GM10266 (cell line): ENCODE measurements around the gene ZNF230.

ENCODE experiments used
- DNase-seq: peaks from one replicate; pipeline ENCODE4 v3.0.0; 2012; ENCODE audit errors: extremely low spot score
- TF ChIP-seq, protein P1 (sequence below): IDR thresholded peaks from 2 replicates; pipeline ENCODE4 v1.5.1; 2012; ENCODE audit warnings: mild to moderate bottlenecking, low read depth; ENCODE audit not compliant: control insufficient read depth, insufficient read depth; ENCODE audit errors: missing control alignments

Gene ZNF230

DNA sequence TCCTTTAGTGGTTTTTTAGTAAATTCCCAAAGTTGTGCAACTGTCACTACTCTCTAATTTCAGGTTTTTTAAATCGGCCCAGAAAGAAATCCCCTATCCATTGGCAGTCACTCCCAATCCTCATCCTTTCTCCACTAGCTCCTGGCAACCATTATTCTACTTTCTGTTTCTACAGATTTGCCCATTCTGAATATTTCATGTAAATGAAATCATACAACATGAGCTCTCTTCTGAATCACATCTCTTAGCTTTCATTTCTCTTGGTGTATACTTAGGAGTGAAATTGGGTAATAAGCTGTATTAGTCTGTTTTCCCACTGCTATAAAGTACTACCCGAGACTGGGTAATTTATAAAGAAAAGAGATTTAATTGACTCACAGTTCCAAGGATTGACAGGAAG, 39.4 kb downstream of the ZNF230 start:
- DNase-seq, result no peak
- TF ChIP-seq, protein P1, sequence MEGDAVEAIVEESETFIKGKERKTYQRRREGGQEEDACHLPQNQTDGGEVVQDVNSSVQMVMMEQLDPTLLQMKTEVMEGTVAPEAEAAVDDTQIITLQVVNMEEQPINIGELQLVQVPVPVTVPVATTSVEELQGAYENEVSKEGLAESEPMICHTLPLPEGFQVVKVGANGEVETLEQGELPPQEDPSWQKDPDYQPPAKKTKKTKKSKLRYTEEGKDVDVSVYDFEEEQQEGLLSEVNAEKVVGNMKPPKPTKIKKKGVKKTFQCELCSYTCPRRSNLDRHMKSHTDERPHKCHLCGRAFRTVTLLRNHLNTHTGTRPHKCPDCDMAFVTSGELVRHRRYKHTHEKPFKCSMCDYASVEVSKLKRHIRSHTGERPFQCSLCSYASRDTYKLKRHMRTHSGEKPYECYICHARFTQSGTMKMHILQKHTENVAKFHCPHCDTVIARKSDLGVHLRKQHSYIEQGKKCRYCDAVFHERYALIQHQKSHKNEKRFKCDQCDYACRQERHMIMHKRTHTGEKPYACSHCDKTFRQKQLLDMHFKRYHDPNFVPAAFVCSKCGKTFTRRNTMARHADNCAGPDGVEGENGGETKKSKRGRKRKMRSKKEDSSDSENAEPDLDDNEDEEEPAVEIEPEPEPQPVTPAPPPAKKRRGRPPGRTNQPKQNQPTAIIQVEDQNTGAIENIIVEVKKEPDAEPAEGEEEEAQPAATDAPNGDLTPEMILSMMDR, result no peak

DNA sequence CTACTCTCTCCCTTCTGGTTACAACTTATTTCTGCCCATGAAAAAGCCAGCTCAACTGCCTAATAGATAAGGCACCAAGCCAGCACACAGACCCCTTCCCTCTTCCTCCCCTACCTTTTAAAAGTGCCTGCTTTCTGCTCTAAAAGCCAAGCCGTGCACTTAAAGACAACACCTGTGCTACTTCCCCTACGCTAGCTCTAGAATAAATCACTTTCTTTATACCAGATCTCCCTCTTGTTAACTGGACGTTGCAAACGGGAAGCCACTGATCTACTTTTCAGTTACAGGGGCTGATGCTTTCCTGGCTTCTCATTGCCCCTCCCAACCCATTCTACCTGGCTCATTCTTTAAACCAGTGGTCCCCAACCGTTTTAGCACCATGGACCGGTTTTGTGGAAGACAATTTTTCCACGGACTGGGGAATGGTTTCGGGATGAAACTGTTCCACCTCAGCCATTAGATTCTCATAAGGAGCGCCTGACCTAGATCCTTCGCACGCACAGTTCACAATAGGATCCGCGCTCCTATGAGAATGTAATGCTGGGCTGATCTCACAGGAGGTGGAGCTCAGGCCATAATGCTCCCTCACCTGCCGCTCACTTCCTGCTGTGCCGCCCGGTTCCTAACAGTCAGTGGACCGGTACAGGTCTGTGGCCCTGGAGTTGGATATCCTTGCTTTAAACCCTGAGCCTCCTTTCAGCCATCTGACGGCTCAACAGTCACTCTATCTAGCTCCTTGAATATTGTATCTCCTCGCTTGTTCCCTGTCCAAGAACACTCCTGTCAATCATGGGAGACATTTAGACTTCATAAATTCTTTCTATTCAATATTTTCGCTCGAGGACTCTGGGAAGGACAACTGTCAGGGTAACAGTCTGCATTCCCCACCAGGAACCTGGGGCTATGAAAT, 48.2 kb downstream of the ZNF230 start:
- TF ChIP-seq, protein P1, result no peak
- no peak for DNase-seq

DNA sequence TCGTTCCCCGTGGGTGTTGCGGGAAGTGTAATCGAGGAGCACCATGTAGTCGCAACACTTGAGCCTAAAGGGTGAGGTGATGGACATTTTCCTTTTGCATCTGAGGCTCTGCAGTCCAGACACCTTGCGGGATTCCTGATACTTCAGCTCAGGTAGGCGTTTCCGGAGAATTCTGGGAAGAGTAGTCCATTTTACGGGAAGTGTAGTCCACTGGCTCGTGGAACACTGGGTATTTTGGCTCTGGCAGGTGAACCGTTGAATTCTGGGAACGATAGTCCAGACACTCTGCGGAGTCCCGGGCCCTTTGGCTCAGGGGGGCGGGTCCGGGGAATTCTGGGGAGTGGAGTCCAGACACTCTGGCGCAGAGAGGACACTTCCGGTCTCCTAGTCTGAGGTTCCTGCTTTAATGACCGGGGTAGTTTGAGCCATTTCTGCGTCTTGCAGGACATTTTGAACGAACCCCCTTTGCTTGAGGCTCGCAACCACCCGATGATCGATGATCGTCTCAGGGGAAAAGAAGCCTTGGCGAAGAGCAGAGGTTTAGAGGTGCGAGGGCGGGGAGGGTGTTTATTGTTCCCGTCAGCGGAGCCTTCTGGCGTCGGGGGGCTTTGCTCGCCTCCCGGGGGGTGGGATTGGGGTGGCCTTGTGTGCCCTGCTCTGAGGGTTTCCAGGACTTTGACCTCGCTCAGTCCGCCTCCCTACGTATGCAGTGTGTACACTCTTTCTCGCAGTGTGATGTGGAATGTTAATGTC, 49.1 kb downstream of the ZNF230 start, which contains the start of gene ZNF223:
Gene ZNF223 (plus strand): TSS at position 387 of the 753 bp plus-strand sequence. CDS start 3,141 bp downstream, outside the sequence.
- peak; percentile 64 for DNase-seq
- TF ChIP-seq, protein P1, result no peak

DNA sequence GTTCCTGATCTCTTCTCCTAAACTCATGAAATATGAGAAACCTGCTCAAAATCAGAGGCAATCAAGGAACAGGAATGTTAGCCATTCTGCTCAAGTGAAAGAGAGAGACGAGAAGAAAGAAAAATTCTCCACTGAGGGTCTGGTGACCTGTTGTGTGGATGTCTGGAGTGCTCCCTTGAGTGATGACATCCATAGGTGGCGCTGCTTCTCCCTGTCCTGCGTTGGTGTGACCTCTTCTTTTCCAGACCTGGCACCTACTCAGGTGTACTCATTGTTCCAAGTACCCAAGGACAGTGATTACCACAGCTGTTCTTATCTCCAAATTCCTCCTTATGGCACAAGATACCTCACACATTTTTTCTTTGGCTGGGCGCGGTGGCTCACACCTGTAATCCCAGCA, 53.1 kb downstream of the ZNF230 start:
- TF ChIP-seq, protein P1, result no peak
- DNase-seq, result no peak

DNA sequence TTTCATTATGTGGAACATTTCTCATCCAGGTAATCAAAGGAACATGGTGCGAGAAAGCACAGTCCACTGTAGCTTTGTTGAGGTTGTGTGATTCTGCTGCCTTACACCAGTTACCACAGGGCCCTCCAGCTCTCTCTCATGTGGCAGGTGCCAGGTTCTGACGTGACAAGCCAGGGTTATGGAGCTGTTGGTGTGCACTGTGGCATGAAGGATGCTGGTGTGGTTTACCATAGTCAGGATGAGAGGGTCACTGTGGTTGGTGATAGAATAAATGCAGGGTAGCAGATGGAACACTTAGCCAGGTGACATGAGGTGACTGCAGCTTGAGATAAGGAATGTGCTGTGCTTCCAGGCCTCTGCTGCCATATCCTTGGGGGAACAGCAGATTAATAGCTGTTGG, 56.5 kb downstream of the ZNF230 start:
- no peak for DNase-seq
- TF ChIP-seq, protein P1, result no peak

DNA sequence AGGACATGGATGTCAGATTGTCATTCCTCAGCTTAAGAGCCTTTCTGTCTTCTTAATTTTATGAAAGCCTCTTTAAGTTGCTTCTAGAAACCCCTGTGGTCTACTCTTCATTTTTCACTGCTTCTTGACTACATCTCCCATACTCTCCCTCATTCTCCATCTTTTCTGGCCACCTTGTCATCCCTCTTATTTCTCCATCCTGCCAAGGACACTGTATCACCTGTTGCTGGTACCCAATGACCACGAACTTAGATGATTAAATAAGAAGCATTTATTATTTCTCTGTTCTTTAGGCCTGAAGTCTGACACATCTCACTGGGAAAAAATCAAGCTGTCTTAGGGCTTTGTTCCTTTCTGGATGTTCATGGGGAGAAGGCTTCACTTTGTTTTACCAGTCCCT, 58.3 kb downstream of the ZNF230 start:
- no peak for DNase-seq
- TF ChIP-seq, protein P1, result no peak
